Stomach (tissue), 4 donors: ENCODE results near the gene CCBE1.

ENCODE experiments used
- CTCF ChIP-seq, 7 experiments: fragments of 450-650 bp in 4 of 7; fragments of 200-600 bp in 3 of 7; sonication (generic) in 3 of 7; IDR thresholded peaks; one replicate each; pipeline ENCODE4 v1.5.1; 2016 to 2019; ENCODE audit warnings: antibody characterized with exemption in 7 of 7, control low read depth in 2 of 7, mild to moderate bottlenecking in 1 of 7
- EP300 ChIP-seq: sonication (generic); formaldehyde crosslinking; IDR thresholded peaks from one replicate; pipeline ENCODE4 v1.6.1; 2017; ENCODE audit warnings: antibody characterized with exemption
- POLR2A ChIP-seq, 4 donors: fragments of 450-650 bp; IDR thresholded peaks; one replicate each; pipeline ENCODE4 v1.6.1; 2016; ENCODE audit warnings: antibody characterized with exemption in 4 of 4, control low read depth in 2 of 4, mild to moderate bottlenecking in 1 of 4, moderate library complexity in 1 of 4

- TF ChIP-seq CTCF (IDR thresholded peaks at IDR 0.05) (no peak), POLR2A (IDR thresholded peaks at IDR 0.05) (no peak), EP300 (no peak)
Observed at GRCh38 chr18:59536166-59536565, 161.1 kb downstream of the CCBE1 start.
